NCI-H1092 (cell line): ENCODE results near the gene SPINT2.
A peak's percentile ranks its signal among the peaks of the same experiment; 100 is the strongest.
"Not testable (repeated sequence)": the region's sequence is repeated elsewhere in the genome, so short reads cannot be mapped to it uniquely, and the experiment has no call there.

ENCODE experiments used
- DNase-seq: peaks from one replicate; lab custom pipeline; 2025; lab: John Stamatoyannopoulos, UW

The SPINT2 gene

GRCh38 chr19:38320969-38321339 lies 56.6 kb downstream of the SPINT2 start:
- no peak for DNase-seq

GRCh38 chr19:38321646-38322196 lies 57.3 kb downstream of the SPINT2 start:
- DNase-seq = no peak

DNA sequence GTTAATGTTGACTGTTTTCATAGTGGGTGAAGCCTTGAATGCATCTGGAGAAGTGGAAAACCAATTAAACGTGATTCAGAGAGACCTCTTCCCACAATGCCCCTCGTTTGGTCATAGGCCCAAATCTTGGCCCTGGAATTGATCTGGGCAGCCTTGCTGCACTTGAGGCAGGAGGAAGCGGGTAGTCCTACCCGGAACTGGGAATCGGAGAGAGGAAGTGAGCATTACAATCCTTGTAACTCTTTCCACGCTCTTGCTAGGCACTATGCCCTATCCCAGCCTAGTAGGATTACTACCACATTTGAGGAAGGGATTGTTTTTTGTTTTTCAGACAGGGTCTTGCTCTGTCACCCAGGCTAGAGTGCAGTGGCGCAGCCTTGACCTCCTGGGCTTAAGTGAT lies 58.9 kb downstream of the SPINT2 start:
- no peak for DNase-seq

- DNase-seq = no peak
Measured at GRCh38 chr19:38324431-38324830, 60.1 kb downstream of the SPINT2 start.

GRCh38 chr19:38326591-38326990 lies 62.2 kb downstream of the SPINT2 start:
- no peak for DNase-seq

GRCh38 chr19:38329651-38330050 lies 65.3 kb downstream of the SPINT2 start:
- no peak for DNase-seq

DNA sequence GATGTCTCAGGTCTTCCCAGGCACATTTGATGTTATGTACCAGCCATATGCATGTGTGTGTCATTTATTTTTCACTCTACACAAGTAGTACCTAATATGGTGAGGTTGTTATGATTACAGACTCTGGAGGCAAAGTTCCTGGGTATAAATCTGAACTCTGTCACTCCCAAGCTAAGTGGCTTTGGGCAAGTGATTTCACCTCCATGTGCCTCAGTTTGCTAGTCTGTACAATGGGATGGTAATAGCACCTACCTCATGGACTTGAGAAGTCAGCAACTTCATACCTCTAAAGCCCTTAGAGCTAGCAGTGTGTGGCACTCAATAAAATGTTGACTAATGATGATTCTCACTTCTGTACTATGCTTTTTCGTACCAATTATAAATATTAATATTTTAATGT lies 67.4 kb downstream of the SPINT2 start:
- no peak for DNase-seq

DNA sequence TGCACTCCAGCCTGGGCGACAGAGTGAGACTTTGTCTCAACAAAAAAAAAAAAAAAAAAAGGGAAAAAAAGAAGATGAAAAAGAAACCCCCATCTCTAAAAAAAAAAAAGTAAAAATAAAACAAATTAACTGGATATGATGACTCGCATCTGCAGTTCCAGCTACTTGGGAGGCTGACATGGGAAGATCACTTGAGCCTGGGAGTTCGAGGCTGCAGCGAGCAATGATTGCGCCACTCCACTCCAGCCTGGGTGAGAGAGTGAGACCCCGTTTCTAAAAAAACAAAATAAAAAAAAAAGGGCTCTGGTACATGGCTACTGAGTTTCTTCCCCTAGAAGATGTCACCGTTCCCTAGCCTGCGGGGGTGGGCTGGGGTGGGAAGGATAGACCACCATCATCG lies 68.9 kb downstream of the SPINT2 start:
- no peak for DNase-seq

- DNase-seq = peak; percentile 79
Measured at GRCh38 chr19:38335949-38336637, 71.7 kb downstream of the SPINT2 start.

GRCh38 chr19:38336638-38337359 lies 72.4 kb downstream of the SPINT2 start:
- peak; percentile 75 for DNase-seq

DNA sequence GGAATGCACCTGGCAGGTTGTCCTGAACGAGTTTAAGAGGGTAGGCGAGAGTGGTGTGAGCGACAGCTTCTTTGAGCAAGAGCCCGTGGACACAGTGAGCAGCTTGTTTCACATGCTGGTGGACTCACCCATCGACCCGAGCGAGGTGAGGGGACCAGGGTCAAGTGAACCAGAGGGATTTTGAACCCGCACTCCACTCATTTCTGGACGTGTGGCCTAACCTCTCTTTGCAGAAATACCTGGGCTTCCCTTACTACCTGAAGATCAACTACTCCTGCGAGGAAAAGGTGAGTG lies 72.9 kb downstream of the SPINT2 start:
- no peak for DNase-seq

- not testable (repeated sequence) for DNase-seq
Measured at GRCh38 chr19:38339011-38339410, 74.6 kb downstream of the SPINT2 start.

DNA sequence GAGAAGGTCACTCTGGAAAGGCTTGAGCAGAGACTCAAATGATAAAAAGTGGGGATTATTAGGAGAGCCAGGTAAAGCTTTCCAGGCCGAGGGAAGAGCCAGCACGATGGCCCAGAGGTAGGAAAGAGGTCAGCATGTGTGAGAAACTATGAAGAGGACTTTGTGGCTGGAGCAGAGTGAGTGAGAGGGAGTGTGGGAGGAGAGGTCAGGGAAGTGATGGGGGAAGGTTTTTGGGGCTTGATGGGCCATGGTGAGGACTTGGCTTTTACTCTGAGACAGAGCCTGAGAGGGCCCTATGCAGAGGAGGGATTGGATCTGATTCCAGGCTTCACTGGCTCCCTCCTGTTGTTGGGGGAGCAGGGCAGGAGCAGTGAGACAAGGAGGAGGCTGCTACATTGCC lies 76.6 kb downstream of the SPINT2 start:
- no peak for DNase-seq
